ENCODE data around the gene SPAG6. TPM values are rescaled to one million over a fixed set of nuclear protein-coding genes. Genes with fewer than 3 reads are reported as not detected.

Gene SPAG6
- total and polyA plus RNA-seq, 2 of the 8 experiments (the other 6 are each of a cell fraction or from before 2014, with no cell fraction given) = 0.14 TPM; not detected in 1

DNA sequence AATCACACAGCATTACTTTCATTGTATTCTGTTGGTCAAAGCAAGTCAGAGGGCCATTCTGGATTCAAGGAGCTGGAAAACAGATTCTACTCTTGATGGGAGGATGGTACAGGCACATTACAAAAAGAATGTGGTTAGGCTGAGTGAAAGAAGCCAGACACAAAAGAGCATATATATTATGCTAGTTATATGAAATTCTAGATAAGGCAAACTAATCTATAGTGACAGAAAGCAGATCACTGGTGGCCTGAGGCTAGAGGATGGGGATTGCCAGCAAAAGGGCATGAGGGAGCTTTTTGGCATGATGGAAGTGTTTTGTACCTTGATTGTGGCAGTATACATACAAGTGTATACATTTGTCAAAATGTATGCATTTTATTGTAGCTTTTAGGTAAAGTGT, 96.8 kb downstream of the SPAG6 start:
- Histone ChIP-seq H3K27ac (ENCODE audit: low read depth, low read length) (no peak overlapping the region), H3K4ac (replicated peaks; ENCODE audit: insufficient read length, low read depth, low read length) (no peak overlapping the region), H3K79me1 (ENCODE audit: low read depth, low read length) (no peaks in the 10 kb centered on the region), H4K5ac (ENCODE audit: insufficient read length, low read depth, low read length) (no peak overlapping the region), H3K4me2 (ENCODE audit: insufficient read depth in 1 of 2, low read depth in 2 of 2, low read length in 2 of 2) (no peak overlapping the region), H3K79me2 (ENCODE audit: control insufficient read depth in 1 of 2, insufficient read depth in 2 of 2, low read length in 2 of 2) (no peaks in the 10 kb centered on the region), H2AFZ (ENCODE audit: low read length) (no peak overlapping the region), H3K14ac (ENCODE audit: insufficient read length) (no peak overlapping the region), H2AK5ac (ENCODE audit: low read depth, low read length) (no peak overlapping the region), H3K4me3 (ENCODE audit: extremely low read depth in 1 of 4, insufficient read depth in 2 of 4, low read depth in 3 of 4, low read length in 4 of 4) (no peak overlapping the region), H2BK20ac (ENCODE audit: low read length) (no peak overlapping the region), H3K18ac (ENCODE audit: extremely low read depth, low read length) (no peak overlapping the region), H4K20me1 (replicated peaks in 1 of 2; ENCODE audit: control insufficient read depth in 1 of 2, insufficient read depth in 2 of 2, low read length in 2 of 2) (peaks cover 0 to 4% of the 10 kb centered on the region in 2 experiments), H3K4me1 (replicated peaks in 1 of 4; ENCODE audit: control insufficient read depth in 3 of 4, insufficient read depth in 4 of 4, low read length in 3 of 4) (peaks cover 0 to 6% (median 4%) of the 10 kb centered on the region in 4 experiments; a peak in 5 of 7 replicates), H2BK15ac (ENCODE audit: low read length) (no peak overlapping the region), H3K9ac (replicated peaks in 1 of 4; ENCODE audit: extremely low read depth in 1 of 4, low read depth in 3 of 4, low read length in 3 of 4) (no peak overlapping the region), H2BK12ac (ENCODE audit: low read depth, low read length) (no peak overlapping the region), H4K91ac (replicated peaks; ENCODE audit: insufficient read length, low read length) (no peak overlapping the region), H2BK120ac (replicated peaks; ENCODE audit: low read depth, low read length) (no peak overlapping the region), H3K36me3 (ENCODE audit: control insufficient read depth in 2 of 4, insufficient read depth in 4 of 4, low read length in 3 of 4) (peaks cover 0 to 3% (median 0%) of the 10 kb centered on the region in 4 experiments; a peak in 1 of 8 replicates), H2BK5ac (ENCODE audit: low read depth, low read length) (no peak overlapping the region), H3K23me2 (ENCODE audit: low read depth, low read length) (peaks cover 8% of the 10 kb centered on the region; the same call in 1 of the 2 replicates), H3K56ac (replicated peaks; ENCODE audit: insufficient read length, low read depth, low read length) (no peak overlapping the region), H4K8ac (ENCODE audit: extremely low read depth, insufficient read depth, low read length) (no peak overlapping the region), H3K23ac (ENCODE audit: insufficient read length) (no peak overlapping the region), H3K27me3 (replicated peaks in 1 of 4; ENCODE audit: control insufficient read depth in 3 of 4, extremely low read depth in 1 of 4, insufficient read depth in 3 of 4, low read length in 3 of 4) (peaks cover 9 to 39% (median 29%) of the 10 kb centered on the region in 4 experiments), H3K9me3 (ENCODE audit: insufficient read depth in 2 of 2, low read depth in 1 of 2, low read length in 1 of 2) (no peaks in the 10 kb centered on the region)
- FAIRE-seq (no peak), DNase-seq (ENCODE audit: low read depth in 1 of 2, low spot score in 2 of 2) (no peak)
- ChIA-PET CTCF (ENCODE audit: partially characterized antibody) (interaction anchor here (1.3 kb wide), 1 partner anchor 13 kb away, joined by 3 read pairs; no protein-coding TSS in a partner anchor), POLR2A (ENCODE audit: partially characterized antibody) (no interaction called here)
- no peak for TF ChIP-seq HDAC6 (IDR thresholded peaks at IDR 0.05; ENCODE audit: low read depth, low read length)
- no peak for TF ChIP-seq CTCF (IDR thresholded peaks at IDR 0.05; ENCODE audit: control extremely low read depth in 1 of 3, insufficient read depth in 1 of 3, low read depth in 1 of 3, low read length in 3 of 3)
- no peak for TF ChIP-seq TAF1 (IDR thresholded peaks at IDR 0.05; ENCODE audit: low read depth, low read length)
- TF ChIP-seq EP300 (IDR thresholded peaks at IDR 0.05; ENCODE audit: borderline replicate concordance in 1 of 2, low read depth in 2 of 2, low read length in 2 of 2) = no peak
- TF ChIP-seq KDM5A (IDR thresholded peaks at IDR 0.05; ENCODE audit: low read length) = no peak
- TF ChIP-seq, protein P1, sequence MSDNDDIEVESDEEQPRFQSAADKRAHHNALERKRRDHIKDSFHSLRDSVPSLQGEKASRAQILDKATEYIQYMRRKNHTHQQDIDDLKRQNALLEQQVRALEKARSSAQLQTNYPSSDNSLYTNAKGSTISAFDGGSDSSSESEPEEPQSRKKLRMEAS (IDR thresholded peaks at IDR 0.05) = no peak
- no peak for TF ChIP-seq TAF7 (optimal IDR thresholded peaks at IDR 0.05; ENCODE audit: borderline replicate concordance, low read depth, low read length)
- TF ChIP-seq SUZ12 (IDR thresholded peaks at IDR 0.05; ENCODE audit: low read length) = no peak
- no peak for TF ChIP-seq BRCA1 (IDR thresholded peaks at IDR 0.05; ENCODE audit: low read depth, low read length)
- TF ChIP-seq BCL11A (IDR thresholded peaks at IDR 0.05; ENCODE audit: low read depth in 2 of 2, low read length in 2 of 2) = no peak
- TF ChIP-seq SP4 (IDR thresholded peaks at IDR 0.05; ENCODE audit: low read length) = no peak
- no peak for TF ChIP-seq EZH2 (IDR thresholded peaks at IDR 0.05; ENCODE audit: low read depth, low read length, severe bottlenecking)

Data from H1 (cell line).